Gastrocnemius medialis (tissue), 4 donors: ENCODE results near the gene NBPF14.
"Not testable (repeated sequence)": the region's sequence is repeated elsewhere in the genome, so short reads cannot be mapped to it uniquely, and the experiment has no call there.

Experiments used
- POLR2A ChIP-seq, 2 donors: fragments of 450-650 bp; IDR thresholded peaks; one replicate each; pipeline ENCODE4 v1.6.1; 2017; ENCODE audit warnings: antibody characterized with exemption in 2 of 2, mild to moderate bottlenecking in 2 of 2, moderate library complexity in 2 of 2
- TF ChIP-seq, protein P1 (sequence below), 5 experiments: fragments of 450-650 bp in 3 of 5; fragments of 200-600 bp in 2 of 5; sonication (generic) in 2 of 5; IDR thresholded peaks in 4 of 5; conservative IDR thresholded peaks in 1 of 5; 1 replicate in 4 of 5; 2 replicates in 1 of 5; pipeline ENCODE4 v1.5.1; 2016 to 2019; ENCODE audit warnings: antibody characterized with exemption in 5 of 5, mild to moderate bottlenecking in 3 of 5, moderate library complexity in 3 of 5

GRCh38 chr1:148591098-148591497 is 4.7 kb downstream of the NBPF14 start:
- TF ChIP-seq, protein P1, sequence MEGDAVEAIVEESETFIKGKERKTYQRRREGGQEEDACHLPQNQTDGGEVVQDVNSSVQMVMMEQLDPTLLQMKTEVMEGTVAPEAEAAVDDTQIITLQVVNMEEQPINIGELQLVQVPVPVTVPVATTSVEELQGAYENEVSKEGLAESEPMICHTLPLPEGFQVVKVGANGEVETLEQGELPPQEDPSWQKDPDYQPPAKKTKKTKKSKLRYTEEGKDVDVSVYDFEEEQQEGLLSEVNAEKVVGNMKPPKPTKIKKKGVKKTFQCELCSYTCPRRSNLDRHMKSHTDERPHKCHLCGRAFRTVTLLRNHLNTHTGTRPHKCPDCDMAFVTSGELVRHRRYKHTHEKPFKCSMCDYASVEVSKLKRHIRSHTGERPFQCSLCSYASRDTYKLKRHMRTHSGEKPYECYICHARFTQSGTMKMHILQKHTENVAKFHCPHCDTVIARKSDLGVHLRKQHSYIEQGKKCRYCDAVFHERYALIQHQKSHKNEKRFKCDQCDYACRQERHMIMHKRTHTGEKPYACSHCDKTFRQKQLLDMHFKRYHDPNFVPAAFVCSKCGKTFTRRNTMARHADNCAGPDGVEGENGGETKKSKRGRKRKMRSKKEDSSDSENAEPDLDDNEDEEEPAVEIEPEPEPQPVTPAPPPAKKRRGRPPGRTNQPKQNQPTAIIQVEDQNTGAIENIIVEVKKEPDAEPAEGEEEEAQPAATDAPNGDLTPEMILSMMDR (IDR thresholded peaks at IDR 0.05 in 4 of 5, conservative IDR thresholded peaks at IDR 0.05 in 1 of 5): not testable (repeated sequence)
- TF ChIP-seq POLR2A (IDR thresholded peaks at IDR 0.05): not testable (repeated sequence)
